B cell (primary cell): ENCODE measurements around the gene SPRY1. TPM values are rescaled to one million over a fixed set of nuclear protein-coding genes. Genes with fewer than 3 reads are reported as not detected.

Experiments
- ATAC-seq: fragments of 200-7000 bp; cut with Tn5 transposase; one replicate; pipeline ENCODE4 v1.10.0; 2021; ENCODE audit warnings: low read depth, mild to moderate bottlenecking, moderate number of reproducible peaks, moderate library complexity
- CTCF ChIA-PET: fragments of 350-600 bp; sonication (Branson Sonifier 250); formaldehyde crosslinking; loops from one replicate; lab custom pipeline; 2021; ENCODE audit warnings: antibody characterized with exemption, inconsistent platforms; lab: Charles Lee
- POLR2A ChIA-PET: fragments of 350-600 bp; sonication (Branson Sonifier 250); formaldehyde crosslinking; loops from one replicate; lab custom pipeline; 2021; ENCODE audit warnings: antibody characterized with exemption; lab: Charles Lee
- DNase-seq: peaks from one replicate; pipeline ENCODE4 v3.0.0; 2013
- H2AFZ ChIP-seq: 2 replicates; pipeline ENCODE4 v1.6.1; 2012; ENCODE audit warnings: mild to moderate bottlenecking, low read depth, low read length; ENCODE audit not compliant: insufficient read depth, poor library complexity, severe bottlenecking
- H3K27ac ChIP-seq, 2 donors: 1 replicate in 1 of 2; 2 replicates in 1 of 2; pipeline ENCODE4 v1.5.1; 2012 to 2013; ENCODE audit warnings: low read length in 2 of 2, mild to moderate bottlenecking in 2 of 2, moderate library complexity in 1 of 2
- H3K27me3 ChIP-seq, 4 experiments: fragments of 200-600 bp in 1 of 4; sonication (generic) in 1 of 4; replicated peaks in 1 of 4; 1 replicate in 2 of 4; 2 replicates in 2 of 4; pipeline versions ENCODE4 v1.6.1 to v1.7.0; 2013 to 2016; ENCODE audit warnings: low read length in 3 of 4, mild to moderate bottlenecking in 2 of 4, mixed read lengths in 1 of 4, moderate library complexity in 1 of 4; ENCODE audit not compliant: insufficient read depth in 4 of 4, control insufficient read depth in 3 of 4; ENCODE audit errors: control extremely low read depth in 1 of 4
- H3K36me3 ChIP-seq, 2 experiments: replicated peaks in 1 of 2; 1 replicate in 1 of 2; 2 replicates in 1 of 2; pipeline versions ENCODE4 v1.6.1 to v1.7.1; 2013; ENCODE audit warnings: low read length in 1 of 2; ENCODE audit not compliant: insufficient read depth in 2 of 2, control insufficient read depth in 1 of 2; ENCODE audit errors: control extremely low read depth in 1 of 2, extremely low read depth in 1 of 2
- H3K4me1 ChIP-seq, 2 donors: fragments of 200-600 bp in 1 of 2; sonication (generic) in 1 of 2; 1 replicate in 1 of 2; 2 replicates in 1 of 2; pipeline versions ENCODE4 v1.5.1 to v1.6.1; 2013 to 2017; ENCODE audit warnings: low read length in 2 of 2; ENCODE audit not compliant: control insufficient read depth in 2 of 2, insufficient read depth in 2 of 2
- H3K4me2 ChIP-seq: replicated peaks from 2 replicates; pipeline ENCODE3; 2012; ENCODE audit warnings: mild to moderate bottlenecking, low read depth, low read length; ENCODE audit not compliant: poor library complexity, severe bottlenecking
- H3K4me3 ChIP-seq, 5 experiments: fragments of 200-600 bp in 1 of 5; sonication (generic) in 1 of 5; 1 replicate in 3 of 5; 2 replicates in 2 of 5; pipeline versions ENCODE4 v1.5.1 to v1.7.0; 2011 to 2016; ENCODE audit warnings: low read length in 4 of 5, mild to moderate bottlenecking in 4 of 5, low read depth in 2 of 5, control low read depth in 1 of 5, moderate library complexity in 1 of 5; ENCODE audit not compliant: insufficient read depth in 1 of 5; ENCODE audit errors: control extremely low read depth in 1 of 5, extremely low read depth in 1 of 5
- H3K79me2 ChIP-seq: fragments of 200-600 bp; sonication (generic); one replicate; pipeline ENCODE4 v1.6.0; 2016; ENCODE audit warnings: low read length; ENCODE audit not compliant: control insufficient read depth, insufficient read depth
- H3K9ac ChIP-seq: fragments of 200-600 bp; sonication (generic); 2 replicates; pipeline ENCODE4 v1.6.1; 2017; ENCODE audit warnings: mild to moderate bottlenecking, low read length, moderate library complexity
- H3K9me3 ChIP-seq, 3 donors: one replicate each; pipeline versions ENCODE4 v1.6.1 to v1.7.1; 2013; ENCODE audit warnings: low read length in 2 of 3; ENCODE audit not compliant: control insufficient read depth in 2 of 3, insufficient read depth in 1 of 3; ENCODE audit errors: control extremely low read depth in 1 of 3
- H4K20me1 ChIP-seq: 2 replicates; pipeline ENCODE4 v1.6.0; 2012; ENCODE audit warnings: mild to moderate bottlenecking, low read length; ENCODE audit not compliant: insufficient read depth, control insufficient read depth, poor library complexity, severe bottlenecking
- H3K27ac Mint-ChIP-seq: one replicate; pipeline ENCODE4 v1.8.0; 2021; ENCODE audit warnings: mixed read lengths
- H3K27me3 Mint-ChIP-seq: one replicate; pipeline ENCODE4 v1.8.0; 2021; ENCODE audit warnings: mixed read lengths
- H3K4me1 Mint-ChIP-seq: one replicate; pipeline ENCODE4 v1.8.0; 2021; ENCODE audit warnings: mixed read lengths
- H3K4me3 Mint-ChIP-seq: one replicate; pipeline ENCODE4 v1.8.0; 2021; ENCODE audit warnings: mixed read lengths
- H3K9me3 Mint-ChIP-seq: one replicate; pipeline ENCODE4 v1.8.0; 2022; ENCODE audit warnings: mixed read lengths; ENCODE audit not compliant: insufficient read depth
- EZH2 ChIP-seq: IDR thresholded peaks from 2 replicates; pipeline ENCODE4 v1.6.1; 2012; ENCODE audit warnings: borderline replicate concordance, low read depth, mild to moderate bottlenecking, moderate library complexity, low read length; ENCODE audit not compliant: insufficient read depth, poor library complexity, severe bottlenecking
- intact Hi-C: fragments of 100-400 bp; cut with micrococcal nuclease; formaldehyde crosslinking; loops from one replicate; pipeline ENCODE4 v1.10.0; 2022
- polyA plus RNA-seq: library from polyadenylated mRNA; depleted of rRNA; stranded (reverse); fragments of >200 nt; gene quantifications from 2 replicates; pipeline ENCODE4 v1.2.3, GENCODE V29; 2012
- total RNA-seq, 2 donors: library from RNA; stranded (reverse); fragments of 120-200 nt in 1 of 2; gene quantifications; 1 replicate in 1 of 2; 2 replicates in 1 of 2; pipeline versions ENCODE4 v1.2.3 to v1.2.4, GENCODE V29; 2013 to 2022
- TF ChIP-seq, protein P1 (sequence below): fragments of 200-600 bp; IDR thresholded peaks from one replicate; pipeline ENCODE4 v1.8.0; 2022; ENCODE audit warnings: antibody characterized with exemption, mild to moderate bottlenecking

Gene SPRY1
- total and polyA plus RNA-seq, 2 donors (not counting 1 experiment from before 2014, with no cell fraction given), result 4.7 to 6.9 TPM

GRCh38 chr4:123450393-123450792 is 53.8 kb downstream of the SPRY1 start:
- H3K9me3 ChIP-seq, result no peaks in the 10 kb centered on the region
- no peaks in the 10 kb centered on the region for H3K36me3 ChIP-seq
- no peak for ATAC-seq
- Mint-ChIP-seq H3K4me3 (peak overlapping the region; percentile 88), H3K27me3 (no peaks in the 10 kb centered on the region), H3K9me3 (no peaks in the 10 kb centered on the region), H3K4me1 (peaks cover 51% of the 10 kb centered on the region), H3K27ac (peak overlapping the region; percentile 87)
- H2AFZ ChIP-seq, result no peak overlapping the region
- ChIA-PET POLR2A (no interaction called here), CTCF (no interaction called here)
- H3K79me2 ChIP-seq, result no peaks in the 10 kb centered on the region
- H3K4me1 ChIP-seq, result peaks cover 67% of the 10 kb centered on the region in 2 donors
- H3K9ac ChIP-seq, result peak overlapping the region; percentile 34
- no peaks in the 10 kb centered on the region for H4K20me1 ChIP-seq
- peak overlapping the region in 1 of 5 experiments; percentile 46 for H3K4me3 ChIP-seq
- no peaks in the 10 kb centered on the region for H3K27me3 ChIP-seq
- peak overlapping the region; percentile 61 to 71 for H3K27ac ChIP-seq
- peak overlapping the region; percentile 60 for H3K4me2 ChIP-seq
- intact Hi-C loops, result loop anchor here (5.0 kb wide), 1 partner anchor 33 kb away; no protein-coding TSS in a partner anchor
- no peak for DNase-seq
- TF ChIP-seq EZH2, result no peak
- TF ChIP-seq, protein P1, sequence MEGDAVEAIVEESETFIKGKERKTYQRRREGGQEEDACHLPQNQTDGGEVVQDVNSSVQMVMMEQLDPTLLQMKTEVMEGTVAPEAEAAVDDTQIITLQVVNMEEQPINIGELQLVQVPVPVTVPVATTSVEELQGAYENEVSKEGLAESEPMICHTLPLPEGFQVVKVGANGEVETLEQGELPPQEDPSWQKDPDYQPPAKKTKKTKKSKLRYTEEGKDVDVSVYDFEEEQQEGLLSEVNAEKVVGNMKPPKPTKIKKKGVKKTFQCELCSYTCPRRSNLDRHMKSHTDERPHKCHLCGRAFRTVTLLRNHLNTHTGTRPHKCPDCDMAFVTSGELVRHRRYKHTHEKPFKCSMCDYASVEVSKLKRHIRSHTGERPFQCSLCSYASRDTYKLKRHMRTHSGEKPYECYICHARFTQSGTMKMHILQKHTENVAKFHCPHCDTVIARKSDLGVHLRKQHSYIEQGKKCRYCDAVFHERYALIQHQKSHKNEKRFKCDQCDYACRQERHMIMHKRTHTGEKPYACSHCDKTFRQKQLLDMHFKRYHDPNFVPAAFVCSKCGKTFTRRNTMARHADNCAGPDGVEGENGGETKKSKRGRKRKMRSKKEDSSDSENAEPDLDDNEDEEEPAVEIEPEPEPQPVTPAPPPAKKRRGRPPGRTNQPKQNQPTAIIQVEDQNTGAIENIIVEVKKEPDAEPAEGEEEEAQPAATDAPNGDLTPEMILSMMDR, result no peak

- H3K27ac ChIP-seq, result no peak overlapping the region
- TF ChIP-seq, protein P1, result no peak
- TF ChIP-seq EZH2, result no peak
- ChIA-PET CTCF (interaction anchor here (0.8 to 1.4 kb wide), 3 partner anchors 8 to 54 kb away, joined by 4 to 6 read pairs (median 4); no protein-coding TSS in a partner anchor), POLR2A (no interaction called here)
- no peak overlapping the region for H2AFZ ChIP-seq
- intact Hi-C loops, result loop anchor here (5.0 kb wide), 1 partner anchor 35 kb away; no protein-coding TSS in a partner anchor
- no peaks in the 10 kb centered on the region for H3K9me3 ChIP-seq
- H3K4me1 ChIP-seq, result peaks cover 57 to 61% of the 10 kb centered on the region in 2 donors
- ATAC-seq (no peak), DNase-seq (peak; percentile 34)
- Mint-ChIP-seq H3K27me3 (no peaks in the 10 kb centered on the region), H3K4me1 (peaks cover 51% of the 10 kb centered on the region), H3K9me3 (no peaks in the 10 kb centered on the region), H3K27ac (no peak overlapping the region), H3K4me3 (no peak overlapping the region)
- H3K4me2 ChIP-seq, result peak overlapping the region; percentile 9
- no peaks in the 10 kb centered on the region for H3K36me3 ChIP-seq
- no peak overlapping the region for H3K9ac ChIP-seq
- no peaks in the 10 kb centered on the region for H3K27me3 ChIP-seq
- H4K20me1 ChIP-seq, result no peaks in the 10 kb centered on the region
- H3K4me3 ChIP-seq, result no peak overlapping the region
- H3K79me2 ChIP-seq, result no peaks in the 10 kb centered on the region
Measured at GRCh38 chr4:123452616-123453015, 56.0 kb downstream of the SPRY1 start.
